Measurements from ENCODE around the gene GRN.
"Not testable (repeated sequence)": the region's sequence is repeated elsewhere in the genome, so short reads cannot be mapped to it uniquely, and the experiment has no call there.

GRN gene

DNA sequence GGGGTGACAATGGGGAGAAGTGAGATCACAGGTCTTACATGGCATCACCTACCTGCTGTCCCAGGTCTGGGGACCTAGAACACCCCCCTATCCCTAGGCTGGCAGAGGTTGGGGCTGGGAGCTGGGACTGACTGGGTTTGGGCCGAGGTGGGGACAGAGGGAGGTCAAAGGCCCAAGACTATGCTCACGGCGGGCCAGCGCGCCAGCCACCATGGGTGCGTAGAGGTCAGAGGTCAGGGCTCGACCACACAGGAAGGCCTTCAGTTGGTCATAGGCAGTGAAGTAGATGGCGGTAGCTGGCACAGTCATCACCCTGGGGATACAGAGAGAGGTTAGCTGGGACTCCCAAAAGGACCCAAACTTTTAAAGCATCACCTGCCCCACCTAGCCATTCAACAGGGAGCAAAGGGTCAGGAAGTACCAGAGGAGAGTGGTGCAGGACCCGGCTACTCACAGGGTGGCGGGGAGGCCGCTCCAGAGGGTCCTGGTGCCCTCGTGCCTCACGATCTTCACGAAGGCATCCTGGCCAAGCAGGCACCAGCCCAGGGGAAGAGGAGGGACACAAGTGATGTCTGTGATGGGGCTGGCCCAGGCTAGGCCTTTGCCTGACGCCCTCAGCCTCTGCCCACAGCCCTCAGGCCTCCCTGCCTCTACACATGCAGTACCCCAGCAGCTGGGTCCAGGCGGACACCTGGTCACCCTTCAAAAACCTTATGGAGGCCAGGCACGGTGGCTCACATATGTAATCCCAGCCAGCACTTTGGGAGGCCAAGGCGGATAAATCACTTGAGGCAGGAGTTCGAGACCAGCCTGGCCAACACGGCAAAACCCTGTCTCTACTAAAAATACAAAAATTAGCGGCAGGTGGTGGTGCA lies 23.6 kb upstream of the GRN start:
- DNase-seq = no peak

DNA sequence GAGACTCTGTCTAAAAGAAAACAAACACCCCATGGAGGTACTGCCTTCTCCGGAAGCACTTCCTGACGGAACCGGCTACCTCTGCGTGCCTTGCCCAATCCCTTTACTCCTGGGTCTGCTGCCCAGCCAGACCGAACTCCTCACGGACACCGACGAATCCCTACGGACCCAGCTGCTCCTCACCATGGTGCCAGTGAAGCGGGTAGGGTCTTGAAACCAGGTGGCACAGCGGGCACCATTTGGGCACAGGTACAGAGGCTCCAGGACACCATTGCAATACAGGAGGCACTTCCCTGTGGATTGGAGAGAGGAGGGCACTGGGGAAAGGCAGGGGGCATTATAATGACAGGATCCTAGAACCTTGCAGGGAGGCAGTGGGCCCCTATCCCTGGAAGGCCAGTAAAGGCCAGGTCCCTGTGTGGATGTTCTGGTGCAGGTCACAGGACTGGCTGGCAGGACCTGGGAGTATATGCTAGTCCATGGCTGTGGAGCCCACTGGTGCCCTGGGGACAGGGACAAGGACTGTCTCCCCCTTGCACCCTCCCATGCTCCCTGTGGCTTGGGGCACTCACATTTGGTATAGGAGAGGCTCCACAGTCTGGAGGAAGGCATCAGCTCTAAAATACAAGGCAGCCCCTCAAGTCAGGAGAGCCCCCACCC lies 22.7 kb upstream of the GRN start:
- DNase-seq = no peak

DNA sequence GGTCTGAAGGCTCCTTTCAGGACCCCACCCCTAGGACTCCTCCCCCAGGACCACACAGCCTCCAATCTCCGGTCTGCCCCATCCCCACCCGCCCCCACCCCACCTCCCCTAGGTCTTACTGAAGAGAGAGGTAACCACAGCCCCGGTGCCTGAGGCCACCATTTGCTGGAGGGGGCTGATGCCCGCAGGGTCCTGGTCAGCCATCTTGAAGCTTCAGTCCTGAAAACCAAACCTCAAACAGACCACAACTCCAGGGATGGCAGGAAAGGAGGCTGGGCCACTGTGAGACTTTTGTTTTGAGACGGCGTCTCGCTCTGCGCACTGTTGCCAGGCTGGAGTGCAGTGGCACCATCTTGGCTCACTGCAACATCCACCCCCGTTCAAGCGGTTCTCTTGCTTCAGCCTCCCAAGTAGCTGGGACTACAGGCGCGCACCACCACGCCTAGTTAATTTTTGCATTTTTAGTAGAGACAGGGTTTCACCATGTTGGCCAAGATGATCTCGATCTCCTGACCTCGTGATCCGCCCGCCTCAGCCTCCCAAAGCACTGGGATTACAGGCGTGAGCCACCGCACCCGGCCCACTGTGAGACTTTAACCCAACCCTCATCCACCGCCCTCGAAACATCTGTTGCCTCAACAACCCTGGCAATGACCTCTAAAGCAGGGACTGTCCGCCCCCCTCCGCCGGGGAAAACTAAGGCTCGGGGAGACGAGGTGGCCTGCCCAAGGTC lies 21.6 kb upstream of the GRN start:
- DNase-seq = no peak

DNA sequence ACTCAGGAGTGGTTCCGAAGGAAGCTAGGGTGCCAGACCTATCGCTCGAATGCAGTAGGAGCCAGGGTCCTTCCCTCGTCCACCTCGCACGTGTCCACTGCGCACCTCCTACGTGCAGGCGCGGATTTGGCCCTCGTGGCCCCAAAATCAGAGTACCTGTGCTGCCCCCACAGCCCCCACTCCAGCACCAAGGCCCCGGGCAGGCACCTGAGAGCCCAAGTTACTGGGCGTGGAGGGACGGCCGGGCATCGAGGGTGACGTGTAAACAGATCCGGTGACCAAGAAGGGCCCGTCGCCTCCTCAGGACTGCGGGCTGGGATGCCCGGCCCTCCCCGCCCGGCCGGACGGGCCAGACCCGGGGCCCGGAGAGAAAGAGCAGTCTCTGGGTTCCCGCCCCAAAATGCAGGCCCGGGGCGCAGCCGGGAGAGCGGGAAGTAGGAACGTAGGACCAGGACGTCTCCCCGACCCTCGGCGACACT lies 21.0 kb upstream of the GRN start:
- DNase-seq = no peak

DNA sequence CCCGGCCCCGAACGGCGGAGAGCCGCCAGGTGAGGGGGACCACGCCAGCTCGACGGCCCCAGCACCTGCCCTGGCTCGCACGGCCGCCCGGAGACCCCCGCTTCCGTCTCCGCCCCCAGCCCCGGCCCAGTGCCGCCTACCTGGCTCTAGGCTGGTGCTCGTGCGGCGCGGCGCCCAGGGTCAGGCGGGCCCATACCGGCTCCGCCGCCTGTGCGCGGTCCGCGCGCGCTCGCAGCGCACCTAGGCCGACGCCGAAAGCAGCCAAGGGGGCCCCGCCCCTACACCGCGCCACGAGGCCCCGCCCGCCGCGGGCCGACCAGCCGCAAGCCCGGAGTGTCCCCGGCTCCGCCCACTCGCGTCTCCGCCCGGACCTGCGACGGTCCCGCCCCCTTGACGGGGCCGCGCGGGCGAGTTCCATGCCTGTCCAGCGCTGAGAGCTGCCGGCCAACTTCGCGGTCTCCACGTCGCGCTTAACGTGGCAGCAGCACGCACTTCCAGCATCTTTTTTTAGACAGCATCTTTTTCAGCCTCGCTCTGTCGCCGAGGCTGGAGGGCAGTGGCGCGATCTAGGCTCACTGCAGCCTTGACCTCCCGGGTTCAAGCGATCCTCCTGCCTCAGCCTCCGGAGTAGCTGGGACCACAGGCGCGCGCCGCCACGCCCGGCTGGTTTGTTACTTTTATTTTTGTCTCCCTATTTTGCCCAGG lies 20.4 kb upstream of the GRN start, which contains the start of gene SLC25A39:
Gene SLC25A39 (minus strand): TSS at position 253 of the 705 bp plus-strand sequence. CDS start 1,261 bp downstream, outside the sequence.
- peak; percentile 96 for DNase-seq

DNA sequence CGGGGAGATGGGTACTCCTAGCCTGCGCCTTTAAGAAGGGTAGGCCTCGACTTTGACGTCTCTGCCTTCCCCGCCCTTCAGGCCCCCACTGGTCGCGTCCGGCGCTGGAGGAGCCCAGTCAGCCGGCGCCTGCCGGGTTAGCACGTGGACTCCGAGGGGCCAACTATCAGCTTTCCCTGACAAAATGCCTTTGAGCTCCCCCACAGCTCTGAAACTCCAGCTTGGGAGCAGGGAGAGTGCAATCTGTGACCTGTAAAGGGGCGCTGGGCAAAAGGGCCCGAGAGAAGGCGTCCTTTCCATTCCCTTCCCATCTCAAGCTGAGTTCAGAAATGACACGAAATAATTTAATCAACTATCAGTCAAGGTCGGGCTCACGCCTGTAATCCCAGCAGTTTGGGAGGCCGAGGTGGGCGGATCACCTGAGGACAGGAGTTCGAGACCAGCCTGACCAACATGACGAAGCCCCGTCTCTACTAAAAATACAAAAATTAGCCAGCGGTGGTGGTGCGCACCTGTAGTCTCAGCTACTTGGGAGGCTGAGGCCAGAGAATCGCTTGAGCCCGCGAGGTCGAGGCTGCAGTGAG lies 18.1 kb upstream of the GRN start:
- peak; percentile 99 for DNase-seq

DNA sequence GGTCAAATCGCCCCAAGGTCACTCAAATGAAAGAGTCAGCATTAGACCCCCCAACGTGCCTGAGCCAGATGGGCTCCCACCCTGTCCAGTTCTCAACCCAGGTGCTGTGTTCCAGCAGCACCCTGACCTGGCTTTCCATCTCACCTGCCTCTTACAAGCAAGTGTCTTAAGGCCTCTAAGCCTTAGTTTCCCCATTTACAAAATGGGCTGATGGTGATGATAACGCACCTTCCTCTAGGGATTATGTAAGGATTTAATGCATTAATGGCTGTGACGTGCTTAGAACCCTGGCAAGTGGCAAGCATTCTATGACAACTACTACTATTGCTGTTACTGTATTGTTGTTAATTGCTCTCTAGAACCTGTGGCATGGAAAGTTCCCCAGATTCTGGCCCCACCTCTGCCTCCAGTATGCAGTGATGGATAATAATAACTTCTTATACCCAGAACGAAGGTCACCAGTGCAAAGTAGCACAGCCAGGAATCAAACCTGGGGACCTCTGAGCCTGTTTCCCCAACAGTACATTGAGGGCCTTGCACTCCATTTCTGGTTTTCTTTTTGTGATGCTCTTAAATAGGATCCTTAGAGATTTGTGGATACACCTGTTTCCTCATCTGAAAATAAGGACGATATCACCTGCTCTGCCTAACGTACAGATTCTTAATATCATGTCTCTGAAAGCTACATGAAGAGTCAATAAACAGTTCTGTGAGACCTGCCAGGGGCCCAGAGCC lies 17.2 kb upstream of the GRN start:
- DNase-seq = no peak

DNA sequence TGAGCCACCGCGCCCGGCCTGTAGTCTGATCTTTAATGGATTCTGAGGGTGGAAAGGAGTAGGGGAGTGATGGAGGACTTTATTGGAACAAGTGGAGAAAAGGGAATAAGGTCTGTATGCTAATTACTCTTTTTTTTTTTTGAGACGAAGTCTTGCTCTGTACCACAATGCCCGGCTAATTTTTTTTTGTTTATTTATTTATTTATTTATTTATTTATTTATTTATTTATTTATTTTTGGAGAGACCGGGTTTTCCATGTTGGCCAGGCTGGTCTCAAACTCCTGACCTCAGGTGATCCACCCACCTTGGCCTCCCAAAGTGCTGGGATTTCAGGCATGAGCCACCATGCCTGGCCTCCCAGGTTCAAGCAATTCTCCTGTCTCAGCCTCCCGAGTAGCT lies 15.6 kb upstream of the GRN start:
- DNase-seq = not testable (repeated sequence)

DNA sequence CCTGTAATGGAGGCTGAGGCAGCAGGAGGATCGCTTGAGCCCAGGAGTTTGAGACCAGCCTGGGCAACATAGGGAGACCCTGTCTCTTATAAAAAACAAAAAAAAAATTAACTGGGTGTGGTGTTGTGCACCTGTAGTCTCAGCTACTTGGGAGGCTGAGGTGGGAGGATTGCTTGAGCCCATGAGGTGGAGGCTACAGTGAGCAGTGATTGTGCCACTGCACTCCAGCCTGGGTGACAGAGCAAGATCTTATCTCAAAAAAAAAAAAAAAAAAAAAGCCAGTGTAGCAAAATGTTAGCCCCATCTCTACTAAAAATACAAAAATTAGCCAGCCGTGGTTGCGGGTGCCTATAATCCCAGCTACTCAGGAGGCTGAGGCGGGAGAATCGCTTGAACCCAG lies 14.8 kb upstream of the GRN start:
- not testable (repeated sequence) for DNase-seq

DNA sequence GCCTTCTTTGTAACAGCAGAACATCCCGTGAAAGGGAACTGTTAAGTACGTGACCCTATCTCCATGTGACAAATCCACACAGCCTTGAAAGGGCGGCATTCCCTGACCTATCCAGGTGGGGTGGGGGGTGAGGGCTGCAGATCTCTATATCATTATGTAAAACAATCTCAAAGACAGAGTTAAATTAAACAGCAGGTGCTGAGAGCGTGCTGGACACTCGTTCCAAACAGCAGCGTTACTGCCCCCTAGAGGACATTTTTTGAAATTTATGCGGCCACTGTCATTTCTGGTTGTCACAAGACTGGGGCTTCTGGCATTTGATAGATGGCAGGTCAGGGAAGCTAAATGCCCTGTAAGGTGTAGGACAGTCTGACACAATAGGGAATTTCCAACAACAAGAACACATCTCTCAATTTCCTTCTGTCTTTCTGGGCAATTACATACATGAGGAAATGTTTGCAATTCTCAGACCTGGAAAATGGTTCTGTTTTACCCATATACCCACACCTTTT lies 13.8 kb upstream of the GRN start:
- peak; percentile 92 for DNase-seq

DNA sequence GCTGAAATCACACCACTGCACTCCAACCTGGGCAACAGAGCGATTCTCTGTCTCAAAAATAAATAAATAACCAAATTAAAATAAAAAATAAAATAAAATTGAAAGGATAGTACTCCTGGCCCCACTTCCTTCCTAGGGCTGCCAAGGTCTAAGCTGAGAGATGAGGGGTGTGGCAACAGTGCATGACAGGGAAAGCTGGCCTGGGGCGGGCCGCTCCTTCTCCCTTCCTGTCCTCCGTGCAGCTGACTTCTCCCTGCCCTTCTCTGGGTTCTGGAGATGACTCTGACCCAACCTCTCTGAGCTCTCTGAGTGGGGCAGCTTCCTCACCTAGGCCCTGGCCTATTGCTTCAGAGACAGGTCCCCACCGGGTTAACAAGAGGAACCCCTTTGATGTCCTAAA lies 11.7 kb upstream of the GRN start:
- DNase-seq = no peak

DNA sequence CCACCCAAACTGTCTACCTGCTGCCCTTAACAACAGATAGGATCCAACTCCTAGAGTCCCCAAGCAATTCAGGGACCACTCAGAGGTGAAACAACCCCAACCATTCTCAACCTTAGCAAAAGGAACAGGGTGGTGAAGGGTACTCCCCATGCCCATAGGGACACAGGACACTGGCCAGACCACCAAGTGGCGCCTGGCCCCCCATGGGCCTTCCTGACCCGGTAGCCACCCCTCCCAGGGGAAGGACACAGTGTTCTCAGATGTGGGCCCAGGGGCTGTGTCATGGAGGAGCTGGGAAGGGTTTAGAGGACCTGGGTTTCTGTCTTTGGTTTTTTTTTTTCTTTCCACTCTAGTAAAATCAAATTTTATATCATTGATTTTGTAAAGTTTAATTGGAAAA lies 10.8 kb upstream of the GRN start:
- DNase-seq = no peak

DNA sequence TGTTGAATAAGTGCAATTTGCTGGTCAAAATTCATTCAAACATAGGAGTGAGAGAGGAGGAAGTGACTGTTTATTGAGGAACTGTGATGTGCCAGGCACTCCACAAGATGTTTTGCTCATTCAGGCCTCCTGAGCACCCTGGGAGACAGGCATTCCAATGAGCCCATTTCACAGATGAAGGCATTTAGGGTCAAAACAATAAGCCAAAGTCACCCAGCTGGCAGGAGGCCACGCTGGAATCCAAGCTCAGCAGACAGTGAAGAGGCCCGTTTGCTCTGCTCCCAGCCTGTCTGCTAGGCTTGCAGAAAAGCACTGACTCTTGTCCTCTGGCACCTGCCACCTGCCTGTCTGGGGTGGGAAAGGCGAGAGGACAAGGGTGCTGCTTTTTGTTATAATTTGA lies 10.4 kb upstream of the GRN start:
- no peak for DNase-seq

DNA sequence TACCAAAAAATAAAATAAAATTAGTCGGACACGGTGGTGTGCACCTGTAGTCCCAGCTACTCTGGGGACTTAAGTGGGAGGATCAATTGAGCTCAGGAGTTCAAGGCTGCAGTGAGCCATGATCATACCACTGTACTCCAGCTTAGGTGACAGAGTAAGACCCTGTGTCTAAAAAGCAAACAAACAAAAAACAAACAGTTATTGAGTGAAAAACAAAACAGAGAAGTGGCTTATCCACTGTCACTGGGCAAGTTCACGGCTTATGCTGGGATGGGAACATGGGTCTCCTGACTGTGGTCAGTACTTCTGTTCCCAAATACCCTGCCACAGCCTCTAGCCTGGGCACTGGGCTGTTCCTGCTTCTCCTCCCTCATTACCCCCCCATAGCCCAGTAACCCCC lies 9.5 kb upstream of the GRN start:
- no peak for DNase-seq

DNA sequence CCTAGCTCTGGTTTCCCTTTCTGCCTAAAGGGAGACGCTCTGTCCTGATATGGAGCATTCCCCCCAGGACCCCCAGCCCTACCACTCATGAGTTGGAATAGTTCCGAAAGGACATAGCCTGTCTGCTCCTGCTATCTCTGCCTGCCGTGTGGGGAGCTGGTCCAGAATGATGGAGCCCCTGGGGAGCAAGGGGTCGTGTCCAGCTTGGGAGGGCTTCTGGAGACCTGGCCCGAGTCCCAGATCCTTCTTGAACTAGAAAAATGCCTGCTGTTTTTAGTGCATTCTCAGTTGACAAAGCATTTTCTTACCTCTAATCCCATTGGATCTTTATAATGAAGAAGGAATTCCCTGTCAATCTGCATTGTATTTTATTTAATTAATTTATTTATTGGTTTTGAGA lies 9.1 kb upstream of the GRN start:
- no peak for DNase-seq

DNA sequence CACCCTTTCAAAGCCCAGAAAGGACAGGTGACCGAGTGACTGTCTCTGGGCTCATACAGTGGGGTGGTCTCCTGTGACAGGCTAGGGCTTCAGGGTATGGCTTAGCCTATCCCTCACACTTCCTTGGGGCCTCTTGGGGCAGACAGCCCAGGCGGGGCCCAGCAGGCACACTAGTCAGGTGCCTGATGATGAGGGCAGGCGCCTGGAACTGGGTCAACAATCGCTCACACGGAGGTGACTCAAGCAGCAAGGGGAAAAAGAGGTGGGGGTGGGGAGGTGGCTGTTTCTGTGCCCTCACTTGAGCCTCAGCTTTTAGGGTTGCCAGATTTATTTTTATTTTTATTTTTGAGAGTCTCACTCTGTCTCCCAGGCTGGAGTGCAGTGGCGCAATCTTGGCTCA lies 6.4 kb upstream of the GRN start:
- no peak for DNase-seq

DNA sequence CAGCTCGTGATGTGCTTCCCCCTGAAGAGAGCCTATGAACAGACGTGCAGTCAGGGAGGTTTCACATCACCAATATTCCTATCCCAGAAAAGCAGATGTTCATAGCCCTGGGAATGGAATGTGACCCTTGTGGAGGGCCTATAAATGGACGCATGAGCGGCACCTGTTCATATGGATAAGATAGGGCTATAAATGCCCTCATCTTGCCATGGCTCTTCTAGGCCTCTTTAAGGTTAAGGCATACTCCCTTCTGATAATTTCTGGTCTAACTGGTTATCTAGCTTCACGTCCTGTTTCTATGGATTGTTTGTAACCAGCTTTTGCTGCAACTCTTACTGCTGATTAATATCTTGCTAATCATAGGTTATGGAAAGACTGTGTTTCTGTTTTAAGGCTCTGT lies 4.5 kb upstream of the GRN start:
- DNase-seq = not testable (repeated sequence)

DNA sequence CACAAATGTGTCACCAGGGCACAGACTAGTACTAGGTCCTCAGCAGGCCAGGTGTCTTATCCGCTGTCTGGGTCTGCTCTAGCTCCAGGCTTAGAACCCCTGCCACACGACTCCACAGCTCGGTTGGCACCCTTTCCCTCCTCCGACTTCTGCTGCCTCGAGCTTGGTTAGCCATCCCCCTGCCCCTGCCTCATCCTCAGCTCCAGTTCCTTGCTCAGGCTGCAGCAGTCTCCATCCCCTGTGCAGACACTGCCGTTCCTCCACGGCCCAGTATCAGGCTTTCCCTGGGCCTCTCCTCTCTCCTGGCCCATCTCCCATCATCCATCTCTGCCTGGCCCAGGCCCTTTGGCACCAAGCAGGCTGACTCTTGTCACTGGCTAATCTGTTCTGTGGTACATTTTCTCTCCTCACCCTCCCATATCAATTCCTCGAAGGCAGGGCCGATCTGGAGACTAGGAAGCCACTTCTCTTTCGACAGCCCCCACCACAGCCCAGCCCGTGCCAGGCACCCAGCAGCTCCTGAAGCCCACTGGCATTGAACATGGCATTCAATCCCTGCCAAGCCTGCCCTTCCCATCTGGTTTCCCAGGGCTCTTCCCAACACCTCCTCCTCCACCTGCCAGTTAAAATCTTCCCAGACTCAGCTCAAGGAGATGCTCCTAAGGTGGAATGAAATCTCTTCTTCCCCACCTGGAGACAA lies 1.4 kb upstream of the GRN start:
- DNase-seq = no peak

DNA sequence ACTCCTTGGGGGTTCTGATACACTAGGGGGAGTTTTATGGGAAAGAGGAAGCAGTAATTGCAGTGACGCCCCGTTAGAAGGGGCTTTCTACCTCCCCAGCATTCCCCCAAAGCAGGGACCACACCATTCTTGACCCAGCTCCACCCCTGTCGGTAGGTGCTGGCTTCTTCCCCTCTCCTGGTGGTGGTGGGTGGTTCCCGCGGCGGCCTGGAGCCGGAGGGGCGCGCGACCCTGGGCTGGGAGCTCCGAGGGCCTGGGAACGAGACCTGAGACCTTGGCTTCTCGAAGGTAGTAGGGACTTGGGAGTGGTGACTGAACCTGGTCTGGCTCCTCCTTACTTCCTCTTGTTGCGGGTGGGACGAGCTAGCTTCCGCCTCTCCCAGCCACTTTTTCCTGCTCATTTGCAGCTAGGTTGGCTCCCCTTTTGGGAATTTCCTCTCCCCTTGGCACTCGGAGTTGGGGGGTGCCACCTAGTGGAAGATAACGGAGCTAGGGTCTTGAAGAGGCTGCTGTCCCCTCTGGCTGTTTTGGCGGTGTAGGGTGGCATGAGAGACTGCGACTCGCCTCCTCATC lies 438 bp downstream of the GRN start:
- peak; percentile 81 for DNase-seq

DNA sequence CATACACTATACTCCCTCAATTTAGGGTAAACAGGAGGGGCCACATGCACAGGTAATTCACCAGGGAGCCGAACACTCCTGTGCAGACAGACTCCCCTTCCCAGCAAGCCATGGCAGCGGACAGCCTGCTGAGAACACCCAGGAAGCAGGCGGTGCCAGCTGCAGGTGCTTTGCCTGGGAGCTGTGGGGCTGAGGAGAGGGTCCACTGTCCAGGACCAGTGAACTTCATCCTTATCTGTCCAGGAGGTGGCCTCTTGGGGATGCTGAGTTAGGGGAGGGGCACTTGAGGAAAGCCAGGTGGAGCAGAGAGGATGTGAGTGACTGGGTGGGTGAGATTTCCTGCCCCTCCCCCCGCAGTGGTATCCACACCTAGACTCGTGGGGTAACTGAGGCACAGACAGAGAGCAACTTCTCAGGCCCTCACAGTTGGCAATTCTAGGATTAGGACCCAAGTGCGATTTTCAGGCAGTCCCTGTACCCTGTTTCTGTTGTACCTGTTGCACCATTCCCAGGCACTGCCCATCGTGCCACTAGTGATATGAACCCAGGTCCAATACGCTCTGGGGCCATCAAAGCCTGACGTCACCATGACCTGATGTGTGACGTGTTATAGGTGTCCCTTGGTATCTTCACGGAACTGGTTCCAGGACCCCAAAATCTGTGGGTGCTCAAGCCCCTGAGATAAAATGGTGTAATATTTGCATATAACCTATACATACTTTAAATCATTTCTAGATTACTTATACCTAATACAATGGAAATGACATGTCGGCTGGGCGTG lies 1.2 kb downstream of the GRN start:
- DNase-seq = no peak
